Uterus (tissue), 2 donors: ENCODE data around the gene MRNIP.

Source experiments
- POLR2A ChIP-seq, 2 donors: fragments of 450-650 bp; IDR thresholded peaks; one replicate each; pipeline ENCODE4 v1.6.1; 2016; ENCODE audit warnings: antibody characterized with exemption in 2 of 2, mild to moderate bottlenecking in 1 of 2, moderate library complexity in 1 of 2
- TF ChIP-seq, protein P1 (sequence below), 4 experiments: fragments of 200-600 bp in 2 of 4; fragments of 450-650 bp in 2 of 4; sonication (generic) in 2 of 4; IDR thresholded peaks; one replicate each; pipeline ENCODE4 v1.5.1; 2016 to 2019; ENCODE audit warnings: antibody characterized with exemption in 4 of 4, mild to moderate bottlenecking in 2 of 4, moderate library complexity in 1 of 4

DNA sequence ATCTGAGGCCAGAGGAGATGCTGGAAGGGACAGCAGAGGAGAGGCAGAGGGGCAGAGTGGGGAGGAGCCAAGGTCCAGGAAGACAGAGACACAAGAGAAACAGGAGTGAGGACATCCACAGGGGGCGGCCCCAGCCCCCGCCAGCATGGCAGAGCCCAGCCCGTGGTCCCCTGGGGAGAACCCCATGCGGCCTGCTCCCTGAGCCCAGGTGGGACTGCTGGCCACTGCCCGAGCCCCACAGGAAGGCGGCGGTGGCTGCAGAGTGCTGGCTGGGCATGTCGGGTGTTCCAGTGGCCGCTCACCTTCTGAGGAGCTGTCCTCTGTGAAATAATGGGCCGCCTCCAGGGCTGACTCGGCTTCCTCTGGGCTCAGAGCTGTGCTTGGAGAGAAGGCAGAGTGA lies 8.9 kb upstream of the MRNIP start:
- TF ChIP-seq, protein P1, sequence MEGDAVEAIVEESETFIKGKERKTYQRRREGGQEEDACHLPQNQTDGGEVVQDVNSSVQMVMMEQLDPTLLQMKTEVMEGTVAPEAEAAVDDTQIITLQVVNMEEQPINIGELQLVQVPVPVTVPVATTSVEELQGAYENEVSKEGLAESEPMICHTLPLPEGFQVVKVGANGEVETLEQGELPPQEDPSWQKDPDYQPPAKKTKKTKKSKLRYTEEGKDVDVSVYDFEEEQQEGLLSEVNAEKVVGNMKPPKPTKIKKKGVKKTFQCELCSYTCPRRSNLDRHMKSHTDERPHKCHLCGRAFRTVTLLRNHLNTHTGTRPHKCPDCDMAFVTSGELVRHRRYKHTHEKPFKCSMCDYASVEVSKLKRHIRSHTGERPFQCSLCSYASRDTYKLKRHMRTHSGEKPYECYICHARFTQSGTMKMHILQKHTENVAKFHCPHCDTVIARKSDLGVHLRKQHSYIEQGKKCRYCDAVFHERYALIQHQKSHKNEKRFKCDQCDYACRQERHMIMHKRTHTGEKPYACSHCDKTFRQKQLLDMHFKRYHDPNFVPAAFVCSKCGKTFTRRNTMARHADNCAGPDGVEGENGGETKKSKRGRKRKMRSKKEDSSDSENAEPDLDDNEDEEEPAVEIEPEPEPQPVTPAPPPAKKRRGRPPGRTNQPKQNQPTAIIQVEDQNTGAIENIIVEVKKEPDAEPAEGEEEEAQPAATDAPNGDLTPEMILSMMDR (IDR thresholded peaks at IDR 0.05): no peak
- no peak for TF ChIP-seq POLR2A (IDR thresholded peaks at IDR 0.05)
